Gastrocnemius medialis (tissue), 4 donors: ENCODE results near the gene ZNF563.

Source experiments
- CTCF ChIP-seq, 5 experiments: fragments of 450-650 bp in 3 of 5; fragments of 200-600 bp in 2 of 5; sonication (generic) in 2 of 5; IDR thresholded peaks in 4 of 5; conservative IDR thresholded peaks in 1 of 5; 1 replicate in 4 of 5; 2 replicates in 1 of 5; pipeline ENCODE4 v1.5.1; 2016 to 2019; ENCODE audit warnings: antibody characterized with exemption in 5 of 5, mild to moderate bottlenecking in 3 of 5, moderate library complexity in 3 of 5
- POLR2A ChIP-seq, 2 donors: fragments of 450-650 bp; IDR thresholded peaks; one replicate each; pipeline ENCODE4 v1.6.1; 2017; ENCODE audit warnings: antibody characterized with exemption in 2 of 2, mild to moderate bottlenecking in 2 of 2, moderate library complexity in 2 of 2

GRCh38 chr19:12314553-12314952 lies 18.9 kb downstream of the ZNF563 start:
- TF ChIP-seq CTCF (IDR thresholded peaks at IDR 0.05 in 4 of 5, conservative IDR thresholded peaks at IDR 0.05 in 1 of 5) = no peak
- no peak for TF ChIP-seq POLR2A (IDR thresholded peaks at IDR 0.05)
